HG02970 (cell line): ENCODE measurements around the gene S100A11.

Source experiments
- ATAC-seq: cut with Tn5 transposase; IDR thresholded peaks from one replicate; pipeline ENCODE4 v1.9.1; 2021; ENCODE audit warnings: mild to moderate bottlenecking, moderate library complexity, moderate number of reproducible peaks; ENCODE audit not compliant: unreplicated experiment, low FRiP score

The S100A11 gene

DNA sequence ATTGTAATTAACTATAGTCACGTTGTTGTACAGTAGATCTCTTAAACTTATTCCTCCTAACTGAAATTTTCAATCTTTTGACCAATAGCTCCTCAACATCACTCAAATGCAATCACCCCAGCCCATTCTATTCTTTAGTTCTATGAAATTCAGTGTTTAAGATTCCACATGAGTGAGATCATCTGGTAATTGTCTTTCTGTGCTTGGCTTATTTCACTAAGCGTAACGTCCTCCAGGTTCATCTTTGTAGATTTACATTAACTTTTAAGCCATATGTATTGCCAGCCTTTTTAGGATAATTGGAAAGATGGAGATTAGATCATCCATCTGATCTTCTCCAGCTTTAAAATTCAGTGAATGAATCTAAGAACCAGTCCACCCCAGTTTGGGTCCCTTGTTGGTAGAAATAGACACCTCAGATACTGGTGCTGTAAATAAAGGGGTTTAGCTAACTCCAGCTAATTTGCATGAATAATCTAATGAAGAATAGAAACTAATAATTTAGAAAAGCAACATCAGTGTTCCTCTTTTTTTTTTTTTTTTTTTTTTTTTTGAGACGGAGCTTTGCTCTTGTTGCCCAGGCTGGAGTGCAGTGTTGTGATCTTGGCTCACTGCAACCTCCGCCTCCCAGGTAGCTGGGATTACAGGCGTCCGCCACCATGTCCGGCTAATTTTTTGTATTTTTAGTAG, 50.2 kb downstream of the S100A11 start:
- ATAC-seq = no peak

DNA sequence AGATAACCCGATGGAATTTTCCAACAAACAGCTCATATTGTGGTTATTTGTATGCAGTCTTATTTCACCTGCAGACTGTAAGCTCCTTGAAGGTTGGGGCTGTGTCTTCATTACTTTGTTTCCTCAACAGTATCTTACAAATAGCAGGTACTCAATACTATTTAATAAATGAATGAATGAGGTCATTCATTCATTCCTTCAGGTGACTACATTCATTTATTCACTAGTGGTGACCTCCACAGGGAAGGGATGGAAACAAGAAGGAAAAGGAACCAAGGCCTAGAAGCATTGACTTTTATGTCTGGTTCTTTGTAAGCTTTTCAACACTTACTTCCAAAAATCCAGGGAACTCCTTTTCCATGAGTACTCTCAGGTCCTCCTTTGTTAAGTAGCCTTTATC, 51.0 kb downstream of the S100A11 start:
- ATAC-seq = no peak

DNA sequence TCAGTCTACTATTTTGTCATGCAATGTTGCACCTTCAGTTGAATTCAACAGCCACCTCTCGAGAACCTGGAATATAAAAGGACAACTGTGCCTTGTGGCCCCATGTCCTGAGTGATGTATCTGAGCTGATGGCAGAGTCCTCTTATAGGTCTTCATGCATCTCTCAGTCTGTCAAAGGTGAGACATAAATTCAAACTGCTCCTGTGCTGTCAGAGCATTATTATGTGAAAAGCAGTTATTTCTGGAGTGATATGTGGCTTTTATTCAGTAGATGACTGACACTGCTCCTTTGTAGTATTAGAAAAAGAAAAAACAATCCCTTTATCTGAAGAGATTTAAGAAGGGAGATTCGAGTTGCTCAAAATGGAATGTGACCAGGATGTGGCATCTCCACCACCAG, 51.5 kb downstream of the S100A11 start:
- ATAC-seq = no peak

DNA sequence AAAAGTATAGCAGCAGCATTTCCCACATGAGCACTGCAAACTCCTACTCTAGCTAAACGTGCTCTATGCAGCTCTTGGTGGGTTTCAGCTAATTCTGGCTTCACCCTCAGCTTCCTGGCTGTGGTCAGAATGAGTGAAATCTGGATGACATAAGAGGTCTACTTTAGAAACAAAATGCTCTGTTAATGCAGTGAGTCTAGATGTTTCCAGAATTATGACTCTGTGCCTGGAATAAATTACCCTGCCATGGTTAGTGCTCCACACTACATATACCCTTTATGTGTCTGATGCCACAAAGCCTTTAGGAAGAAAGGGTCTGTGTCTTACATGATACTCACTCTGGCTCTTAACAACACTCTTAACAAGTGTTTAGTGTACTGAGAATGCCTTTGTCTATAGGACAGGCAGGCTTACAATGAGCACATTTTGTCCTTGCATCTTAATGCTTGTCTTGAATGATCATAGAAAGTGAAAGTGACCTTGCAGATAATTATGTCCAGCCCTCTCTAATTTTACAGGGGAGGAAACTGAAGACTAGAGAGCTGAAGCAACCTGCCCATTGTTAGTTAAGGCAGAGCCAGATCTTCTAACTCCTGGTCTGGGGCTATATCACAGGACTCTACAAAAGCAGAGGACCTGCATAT, 52.4 kb downstream of the S100A11 start:
- ATAC-seq = no peak
